H9 (cell line): Measurements from ENCODE around the gene NECAB2. TPM values are rescaled to one million over a fixed set of nuclear protein-coding genes. Genes with fewer than 3 reads are reported as not detected.

Experiments
- DNase-seq: peaks from one replicate; pipeline ENCODE4 v3.0.0-alpha.2; 2017
- H2AFZ ChIP-seq: one replicate; pipeline ENCODE4 v1.6.1; 2013; ENCODE audit warnings: mild to moderate bottlenecking, low read length, control low read depth, moderate library complexity
- H2AK5ac ChIP-seq: 2 replicates; pipeline ENCODE4 v1.6.1; 2013; ENCODE audit warnings: low read length, control low read depth, mixed read lengths; ENCODE audit not compliant: insufficient read length
- H2BK120ac ChIP-seq: one replicate; pipeline ENCODE4 v1.6.1; 2013; ENCODE audit warnings: low read depth, mild to moderate bottlenecking, low read length, control low read depth, inconsistent platforms; ENCODE audit not compliant: poor library complexity, severe bottlenecking
- H2BK12ac ChIP-seq: 2 replicates; pipeline ENCODE4 v1.6.1; 2013; ENCODE audit warnings: low read length, control low read depth, mixed read lengths, low read depth; ENCODE audit not compliant: insufficient read length
- H2BK15ac ChIP-seq: 2 replicates; pipeline ENCODE4 v1.6.1; 2013; ENCODE audit warnings: low read depth, low read length, control low read depth
- H2BK20ac ChIP-seq: one replicate; pipeline ENCODE4 v1.6.1; 2013; ENCODE audit warnings: low read depth, mild to moderate bottlenecking, low read length, control low read depth, inconsistent platforms; ENCODE audit not compliant: poor library complexity, severe bottlenecking
- H2BK5ac ChIP-seq: 2 replicates; pipeline ENCODE4 v1.6.1; 2013; ENCODE audit warnings: low read length, control low read depth, mixed read lengths; ENCODE audit not compliant: insufficient read length
- H3K14ac ChIP-seq: 2 replicates; pipeline ENCODE4 v1.6.1; 2013; ENCODE audit warnings: low read length, control low read depth; ENCODE audit not compliant: insufficient read depth
- H3K18ac ChIP-seq: 2 replicates; pipeline ENCODE4 v1.6.1; 2013; ENCODE audit warnings: low read depth, mild to moderate bottlenecking, mixed read lengths, low read length, control low read depth; ENCODE audit not compliant: insufficient read length
- H3K23ac ChIP-seq: 2 replicates; pipeline ENCODE4 v1.6.1; 2013; ENCODE audit warnings: low read length, control low read depth, mixed read lengths, low read depth; ENCODE audit not compliant: insufficient read length
- H3K23me2 ChIP-seq: 2 replicates; pipeline ENCODE4 v1.6.1; 2013; ENCODE audit warnings: low read depth, mild to moderate bottlenecking, mixed read lengths, low read length, control low read depth; ENCODE audit not compliant: insufficient read length, poor library complexity, severe bottlenecking
- H3K27ac ChIP-seq: 2 replicates; pipeline ENCODE4 v1.5.1; 2013; ENCODE audit warnings: low read length, control low read depth, mixed read lengths, low read depth; ENCODE audit not compliant: insufficient read length
- H3K27me3 ChIP-seq: 2 replicates; pipeline ENCODE4 v1.6.1; 2013; ENCODE audit warnings: low read length, control low read depth, inconsistent platforms; ENCODE audit not compliant: insufficient read depth
- H3K4ac ChIP-seq: 2 replicates; pipeline ENCODE4 v1.6.1; 2013; ENCODE audit warnings: low read depth, mild to moderate bottlenecking, control low read depth, inconsistent platforms, low read length, moderate library complexity
- H3K4me1 ChIP-seq: 2 replicates; pipeline ENCODE4 v1.6.1; 2013; ENCODE audit warnings: low read length, control low read depth, inconsistent platforms; ENCODE audit not compliant: insufficient read depth
- H3K4me2 ChIP-seq: 2 replicates; pipeline ENCODE4 v1.6.1; 2013; ENCODE audit warnings: low read length, control low read depth, mixed read lengths; ENCODE audit not compliant: insufficient read length, insufficient read depth
- H3K56ac ChIP-seq: 2 replicates; pipeline ENCODE4 v1.6.1; 2013; ENCODE audit warnings: low read depth, mild to moderate bottlenecking, mixed read lengths, low read length, control low read depth; ENCODE audit not compliant: insufficient read length
- H3K79me1 ChIP-seq: 2 replicates; pipeline ENCODE4 v1.6.1; 2013; ENCODE audit warnings: low read depth, mild to moderate bottlenecking, moderate library complexity, low read length, control low read depth, inconsistent platforms; ENCODE audit not compliant: insufficient read depth, poor library complexity, severe bottlenecking
- H3K79me2 ChIP-seq: 2 replicates; pipeline ENCODE4 v1.6.1; 2013; ENCODE audit warnings: low read length, control low read depth, inconsistent platforms; ENCODE audit not compliant: insufficient read depth
- H3K9ac ChIP-seq: 2 replicates; pipeline ENCODE4 v1.6.1; 2013; ENCODE audit warnings: low read length, control low read depth, mixed read lengths; ENCODE audit not compliant: insufficient read length; ENCODE audit errors: extremely low read depth
- H3K9me3 ChIP-seq: one replicate; pipeline ENCODE4 v1.6.1; 2013; ENCODE audit warnings: low read depth, low read length, inconsistent platforms; ENCODE audit not compliant: control insufficient read depth
- H3T11ph ChIP-seq: one replicate; pipeline ENCODE4 v1.6.1; 2013; ENCODE audit warnings: mild to moderate bottlenecking, low read length, control low read depth, inconsistent platforms
- H4K20me1 ChIP-seq: one replicate; pipeline ENCODE4 v1.6.1; 2013; ENCODE audit not compliant: control insufficient read depth, insufficient read length, insufficient read depth
- H4K5ac ChIP-seq: 2 replicates; pipeline ENCODE4 v1.6.1; 2013; ENCODE audit warnings: low read depth, mild to moderate bottlenecking, mixed read lengths, low read length, control low read depth; ENCODE audit not compliant: insufficient read length
- H4K8ac ChIP-seq: replicated peaks from 2 replicates; pipeline ENCODE4 v1.6.1; 2013; ENCODE audit warnings: low read length, control low read depth, mixed read lengths, low read depth; ENCODE audit not compliant: insufficient read length
- H4K91ac ChIP-seq: 2 replicates; pipeline ENCODE4 v1.6.1; 2013; ENCODE audit warnings: low read depth, mild to moderate bottlenecking, moderate library complexity, mixed read lengths, low read length, control low read depth; ENCODE audit not compliant: insufficient read length
- H3K27ac Mint-ChIP-seq, 3 experiments: 2 replicates in 2 of 3; 3 replicates in 1 of 3; pipeline ENCODE4 v1.8.0; 2020 to 2021; ENCODE audit warnings: mixed read lengths in 3 of 3, mild to moderate bottlenecking in 1 of 3, moderate library complexity in 1 of 3
- H3K27me3 Mint-ChIP-seq: 2 replicates; pipeline ENCODE4 v1.8.0; 2021; ENCODE audit warnings: low read depth, mild to moderate bottlenecking, moderate library complexity, mixed read lengths
- H3K36me3 Mint-ChIP-seq, 3 experiments: 2 replicates in 2 of 3; 3 replicates in 1 of 3; pipeline ENCODE4 v1.8.0; 2020 to 2021; ENCODE audit warnings: low read depth in 3 of 3, mixed read lengths in 3 of 3; ENCODE audit not compliant: insufficient read depth in 1 of 3
- H3K4me1 Mint-ChIP-seq, 2 experiments: 2 replicates each; pipeline ENCODE4 v1.8.0; 2020; ENCODE audit warnings: mixed read lengths in 2 of 2
- H3K4me3 Mint-ChIP-seq, 2 experiments: 2 replicates in 1 of 2; 3 replicates in 1 of 2; pipeline ENCODE4 v1.8.0; 2020 to 2021; ENCODE audit warnings: mild to moderate bottlenecking in 2 of 2, mixed read lengths in 2 of 2, moderate library complexity in 1 of 2
- H3K9me3 Mint-ChIP-seq, 2 experiments: 2 replicates in 1 of 2; 3 replicates in 1 of 2; pipeline ENCODE4 v1.8.0; 2020; ENCODE audit warnings: mild to moderate bottlenecking in 2 of 2, mixed read lengths in 2 of 2, moderate library complexity in 1 of 2
- CTCF ChIP-seq: fragments of 200-600 bp; sonication (generic); conservative IDR thresholded peaks from 3 replicates; pipeline ENCODE4 v1.8.0; 2021; ENCODE audit warnings: antibody characterized with exemption, mild to moderate bottlenecking
- WGBS: extraction: QIAGEN DNeasy Blood & Tissue Kit; methylation state at CpG from one replicate; pipeline ENCODE4 v1.1.7; 2013; ENCODE audit warnings: missing lambda C conversion rate, low lambda C conversion rate, mixed read lengths; ENCODE audit not compliant: insufficient read length; ENCODE audit errors: extremely low coverage; 5-methylcytosine and 5-hydroxymethylcytosine counted together
- total RNA-seq: library from RNA; stranded (reverse); gene quantifications from 2 replicates; pipeline ENCODE4 v1.2.1, GENCODE V29; 2021

Gene NECAB2
- total RNA-seq, 1 experiment from 2014 or later, result 12.6 TPM

DNA sequence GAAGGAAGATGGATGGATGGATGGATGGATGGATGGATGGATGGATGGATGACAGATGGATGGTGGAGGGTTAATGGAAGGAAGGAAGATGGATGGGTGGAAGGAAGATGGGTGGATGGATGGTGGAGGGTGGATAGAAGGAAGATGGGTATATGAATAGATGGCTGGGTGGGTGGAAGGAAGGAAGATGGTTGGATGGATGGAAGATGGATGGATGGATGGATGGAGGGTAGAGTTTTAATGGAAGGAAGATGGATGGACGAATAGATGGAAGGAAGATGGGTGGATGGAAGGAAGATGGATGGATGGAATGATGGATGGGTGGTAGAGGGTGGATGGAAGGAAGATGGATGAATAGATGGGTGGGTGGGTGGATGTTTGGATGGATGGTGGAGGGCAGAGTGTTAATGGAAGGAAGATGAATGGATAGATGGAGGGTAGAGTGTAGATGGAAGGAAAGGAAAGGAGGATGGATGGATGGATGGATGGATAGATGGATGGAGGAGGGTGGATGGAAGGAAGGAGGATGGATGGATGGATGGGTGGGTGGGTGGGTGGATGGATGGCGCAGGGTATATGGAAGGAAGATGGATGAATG is 47.1 kb upstream of the NECAB2 start:
- Mint-ChIP-seq H3K27me3 (peaks cover 2% of the 10 kb centered on the region; the same call in 1 of the 2 replicates), H3K4me3 (no peak overlapping the region), H3K27ac (no peak overlapping the region), H3K36me3 (peaks cover 43 to 50% (median 49%) of the 10 kb centered on the region in 3 experiments), H3K9me3 (peaks cover 5 to 9% of the 10 kb centered on the region in 2 experiments), H3K4me1 (peaks cover 7 to 13% of the 10 kb centered on the region in 2 experiments)
- Histone ChIP-seq H3K23me2 (no peaks in the 10 kb centered on the region), H3K9me3 (no peaks in the 10 kb centered on the region), H2BK5ac (no peak overlapping the region), H2AK5ac (no peak overlapping the region), H3K56ac (no peak overlapping the region), H4K8ac (no peak overlapping the region), H3K23ac (no peak overlapping the region), H3K4me1 (no peaks in the 10 kb centered on the region), H3K79me2 (no peaks in the 10 kb centered on the region), H3K79me1 (no peaks in the 10 kb centered on the region), H3K27ac (no peak overlapping the region), H4K5ac (no peak overlapping the region), H3K27me3 (no peaks in the 10 kb centered on the region), H2BK20ac (no peak overlapping the region), H3T11ph (no peak overlapping the region), H2BK120ac (no peak overlapping the region), H2AFZ (no peak overlapping the region), H4K20me1 (no peaks in the 10 kb centered on the region), H3K9ac (no peak overlapping the region), H2BK12ac (no peak overlapping the region), H3K14ac (no peak overlapping the region), H3K4ac (no peak overlapping the region), H3K4me2 (no peak overlapping the region), H3K18ac (no peak overlapping the region), H2BK15ac (no peak overlapping the region), H4K91ac (no peak overlapping the region)
- WGBS, result 100% methylated on average over 2 of the region's 2 CpGs
- DNase-seq, result no peak
- no peak for TF ChIP-seq CTCF
